Measurements from ENCODE around the gene LGSN.
"Not testable (repeated sequence)": the region's sequence is repeated elsewhere in the genome, so short reads cannot be mapped to it uniquely, and the experiment has no call there.

Gene LGSN

DNA sequence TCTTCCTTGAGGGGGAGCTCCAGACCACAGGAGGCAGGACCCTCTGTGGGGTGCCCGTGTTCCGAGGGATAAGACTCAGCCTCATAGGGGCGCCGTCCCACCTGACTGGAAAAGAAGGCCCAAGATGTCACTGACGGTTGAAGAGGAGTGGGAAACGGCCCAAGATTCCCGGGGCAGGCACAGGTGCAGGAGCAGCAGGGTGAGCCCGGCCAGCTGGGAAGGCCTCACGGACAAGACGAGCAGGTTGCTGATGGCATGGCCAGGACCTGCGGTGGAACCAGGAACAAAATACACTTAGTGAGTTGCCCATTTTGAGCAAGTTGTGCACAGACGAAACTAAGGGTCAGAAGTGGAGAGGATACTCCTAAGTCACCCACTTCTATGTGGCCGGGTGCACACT is 89.8 kb downstream of the LGSN start:
- not testable (repeated sequence) for DNase-seq

DNA sequence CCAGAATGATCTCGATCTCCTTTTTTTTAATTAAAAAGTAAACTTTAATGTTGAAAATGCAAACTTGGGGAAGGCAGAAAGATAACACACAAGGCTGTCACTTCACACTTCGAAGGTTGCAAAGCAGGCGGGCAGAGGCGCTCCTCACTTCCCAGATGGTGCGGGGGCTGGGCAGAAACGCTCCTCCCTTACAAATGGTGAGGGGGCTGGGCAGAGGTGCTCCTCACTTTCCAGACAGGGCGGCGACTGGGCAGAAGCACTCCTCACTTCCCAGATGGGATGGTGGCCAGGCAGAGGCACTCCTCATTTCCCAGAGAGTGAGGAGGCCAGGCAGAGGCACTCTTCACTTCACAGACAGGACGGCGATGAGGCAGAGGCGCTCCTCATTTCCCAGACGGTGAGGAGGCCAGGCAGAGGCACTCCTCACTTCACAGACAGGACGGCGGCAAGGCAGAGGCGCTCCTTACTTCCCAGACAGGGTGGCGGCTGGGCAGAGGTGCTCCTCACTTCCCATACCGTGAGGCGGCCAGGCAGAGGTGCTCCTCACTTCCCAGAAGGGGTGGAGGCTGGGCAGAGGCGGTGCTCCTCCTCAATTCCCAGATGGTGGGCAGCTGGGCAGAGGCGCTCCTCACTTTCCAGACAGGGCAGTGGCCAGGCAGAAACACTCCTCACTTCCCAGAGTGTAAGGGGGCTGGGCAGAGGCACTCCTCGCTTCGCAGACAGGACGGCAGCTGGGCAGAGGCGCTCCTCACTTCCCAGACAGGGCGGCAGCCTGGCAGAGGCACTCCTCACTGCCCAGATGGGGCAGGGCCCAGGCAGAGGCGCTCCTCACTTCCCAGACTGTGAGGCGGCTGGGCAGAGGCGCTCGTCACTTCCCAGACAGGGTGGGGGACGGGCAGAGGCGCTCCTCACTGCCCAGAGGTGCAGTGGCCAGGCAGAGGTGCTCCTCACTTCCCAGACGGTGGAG is 91.6 kb downstream of the LGSN start:
- DNase-seq = not testable (repeated sequence)

DNA sequence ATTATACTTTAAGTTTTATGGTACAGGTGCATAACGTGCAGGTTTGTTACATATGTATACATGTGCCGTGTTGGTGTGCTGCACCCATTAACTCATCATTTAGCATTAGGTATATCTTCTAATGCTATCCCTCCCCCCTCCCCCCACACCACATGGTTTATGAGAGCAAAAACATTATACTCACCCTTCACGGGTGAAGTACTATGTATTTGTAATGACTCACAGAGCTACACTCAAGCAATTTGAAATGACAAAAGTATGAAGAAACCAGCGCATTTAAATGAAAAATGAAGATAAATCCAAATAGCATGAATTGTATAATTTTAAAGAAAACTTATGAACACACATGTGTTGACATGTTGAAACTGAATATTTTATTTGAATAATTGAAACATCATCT is 93.8 kb downstream of the LGSN start:
- DNase-seq = not testable (repeated sequence)
